Astrocyte (in vitro differentiated cells and primary cell): ENCODE results near the gene LRGUK. TPM values are rescaled to one million over a fixed set of nuclear protein-coding genes. Genes with fewer than 3 reads are reported as not detected.

Source experiments
- DNase-seq: peaks from one replicate; pipeline ENCODE4 v3.0.0-alpha.2; 2010; ENCODE audit warnings: low read depth
- FAIRE-seq: peaks from 2 replicates; lab custom pipeline; 2011; peaks lifted over from hg19 to GRCh38; lab: Jason Lieb, UNC
- H2AFZ ChIP-seq: 2 replicates; pipeline ENCODE4 v1.6.0; 2012; ENCODE audit warnings: low read depth, low read length, inconsistent platforms
- H3K27ac ChIP-seq: 2 replicates; pipeline ENCODE4 v1.5.1; 2011; ENCODE audit warnings: low read depth, low read length, inconsistent platforms
- H3K27me3 ChIP-seq: 2 replicates; pipeline ENCODE4 v1.6.0; 2011; ENCODE audit warnings: low read length, inconsistent platforms; ENCODE audit not compliant: insufficient read depth
- H3K36me3 ChIP-seq: 2 replicates; pipeline ENCODE4 v1.5.1; 2011; ENCODE audit warnings: low read length, inconsistent platforms; ENCODE audit not compliant: insufficient read depth
- H3K4me1 ChIP-seq: 2 replicates; pipeline ENCODE4 v1.5.1; 2011; ENCODE audit warnings: low read length, inconsistent platforms; ENCODE audit not compliant: insufficient read depth
- H3K4me2 ChIP-seq: 2 replicates; pipeline ENCODE4 v1.6.0; 2012; ENCODE audit warnings: low read length, inconsistent platforms
- H3K4me3 ChIP-seq: 2 replicates; pipeline ENCODE4 v1.5.1; 2011; ENCODE audit warnings: low read depth, mild to moderate bottlenecking, low read length, inconsistent platforms; ENCODE audit not compliant: insufficient read depth
- H3K79me2 ChIP-seq: 2 replicates; pipeline ENCODE4 v1.6.0; 2012; ENCODE audit warnings: mild to moderate bottlenecking, low read length, inconsistent platforms; ENCODE audit not compliant: insufficient read depth
- H3K9ac ChIP-seq: 2 replicates; pipeline ENCODE4 v1.6.0; 2012; ENCODE audit warnings: mild to moderate bottlenecking, low read length, inconsistent platforms
- H3K9me3 ChIP-seq: 2 replicates; pipeline ENCODE4 v1.5.1; 2012; ENCODE audit warnings: low read depth, mild to moderate bottlenecking, low read length, inconsistent platforms; ENCODE audit not compliant: insufficient read depth
- H4K20me1 ChIP-seq: 2 replicates; pipeline ENCODE4 v1.6.0; 2012; ENCODE audit warnings: low read length, inconsistent platforms; ENCODE audit not compliant: insufficient read depth
- H3K27ac Mint-ChIP-seq: one replicate; pipeline ENCODE4 v1.8.0; 2021; ENCODE audit warnings: mild to moderate bottlenecking, mixed read lengths; ENCODE audit not compliant: unreplicated experiment
- H3K27me3 Mint-ChIP-seq: one replicate; pipeline ENCODE4 v1.8.0; 2021; ENCODE audit warnings: low read depth, mixed read lengths; ENCODE audit not compliant: unreplicated experiment
- H3K36me3 Mint-ChIP-seq: one replicate; pipeline ENCODE4 v1.8.0; 2021; ENCODE audit warnings: low read depth, mixed read lengths; ENCODE audit not compliant: unreplicated experiment
- H3K4me1 Mint-ChIP-seq: one replicate; pipeline ENCODE4 v1.8.0; 2021; ENCODE audit warnings: low read depth, mixed read lengths; ENCODE audit not compliant: unreplicated experiment
- H3K4me3 Mint-ChIP-seq: one replicate; pipeline ENCODE4 v1.8.0; 2021; ENCODE audit warnings: mild to moderate bottlenecking, moderate library complexity, mixed read lengths; ENCODE audit not compliant: unreplicated experiment
- H3K9me3 Mint-ChIP-seq: one replicate; pipeline ENCODE4 v1.8.0; 2021; ENCODE audit warnings: mild to moderate bottlenecking, mixed read lengths; ENCODE audit not compliant: unreplicated experiment
- EZH2 ChIP-seq: IDR thresholded peaks from 2 replicates; pipeline ENCODE4 v1.6.1; 2012; ENCODE audit warnings: mild to moderate bottlenecking, low read length, inconsistent platforms; ENCODE audit not compliant: insufficient read depth
- total RNA-seq: library from RNA; stranded (reverse); gene quantifications from 2 replicates; pipeline ENCODE4 v1.2.1, GENCODE V29; 2021
- TF ChIP-seq, protein P1 (sequence below): IDR thresholded peaks from 2 replicates; pipeline ENCODE4 v1.5.1; 2011; ENCODE audit warnings: low read depth, mild to moderate bottlenecking, inconsistent platforms, low read length, moderate library complexity; ENCODE audit not compliant: insufficient read depth

LRGUK gene
- total RNA-seq, 1 donor from 2014 or later, result 0.64 TPM

DNA sequence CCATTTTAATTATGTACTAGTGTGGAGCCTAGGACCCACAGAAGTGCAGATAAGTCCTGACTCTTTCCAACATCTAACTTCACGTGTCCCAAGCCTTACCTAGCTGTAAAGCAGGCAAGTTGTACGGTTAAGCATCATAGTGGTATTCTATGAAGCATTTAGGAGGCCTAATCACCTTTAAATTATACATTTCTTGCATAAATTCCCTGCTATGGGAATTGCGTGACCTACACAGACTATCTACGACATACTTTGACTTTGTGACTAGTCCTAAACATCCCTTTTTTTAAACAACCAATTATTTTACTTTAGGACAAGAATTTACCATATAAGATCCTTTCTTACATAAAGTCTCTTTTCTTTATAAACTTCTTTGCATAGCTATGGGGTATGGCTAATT is 37.7 kb upstream of the LRGUK start:
- no peak for TF ChIP-seq EZH2
- TF ChIP-seq, protein P1, sequence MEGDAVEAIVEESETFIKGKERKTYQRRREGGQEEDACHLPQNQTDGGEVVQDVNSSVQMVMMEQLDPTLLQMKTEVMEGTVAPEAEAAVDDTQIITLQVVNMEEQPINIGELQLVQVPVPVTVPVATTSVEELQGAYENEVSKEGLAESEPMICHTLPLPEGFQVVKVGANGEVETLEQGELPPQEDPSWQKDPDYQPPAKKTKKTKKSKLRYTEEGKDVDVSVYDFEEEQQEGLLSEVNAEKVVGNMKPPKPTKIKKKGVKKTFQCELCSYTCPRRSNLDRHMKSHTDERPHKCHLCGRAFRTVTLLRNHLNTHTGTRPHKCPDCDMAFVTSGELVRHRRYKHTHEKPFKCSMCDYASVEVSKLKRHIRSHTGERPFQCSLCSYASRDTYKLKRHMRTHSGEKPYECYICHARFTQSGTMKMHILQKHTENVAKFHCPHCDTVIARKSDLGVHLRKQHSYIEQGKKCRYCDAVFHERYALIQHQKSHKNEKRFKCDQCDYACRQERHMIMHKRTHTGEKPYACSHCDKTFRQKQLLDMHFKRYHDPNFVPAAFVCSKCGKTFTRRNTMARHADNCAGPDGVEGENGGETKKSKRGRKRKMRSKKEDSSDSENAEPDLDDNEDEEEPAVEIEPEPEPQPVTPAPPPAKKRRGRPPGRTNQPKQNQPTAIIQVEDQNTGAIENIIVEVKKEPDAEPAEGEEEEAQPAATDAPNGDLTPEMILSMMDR, result no peak
- peaks cover 2% of the 10 kb centered on the region for H3K36me3 Mint-ChIP-seq
- DNase-seq, result no peak
- H3K9ac ChIP-seq, result no peak overlapping the region
- no peaks in the 10 kb centered on the region for H3K79me2 ChIP-seq
- no peaks in the 10 kb centered on the region for H3K4me1 Mint-ChIP-seq
- FAIRE-seq, result no peak
- H3K27ac Mint-ChIP-seq, result no peak overlapping the region
- no peak overlapping the region for H3K4me3 Mint-ChIP-seq
- no peaks in the 10 kb centered on the region for H3K36me3 ChIP-seq
- H3K27ac ChIP-seq, result no peak overlapping the region
- H3K27me3 ChIP-seq, result no peaks in the 10 kb centered on the region
- H3K9me3 Mint-ChIP-seq, result peaks cover 24% of the 10 kb centered on the region
- H2AFZ ChIP-seq, result no peak overlapping the region
- H4K20me1 ChIP-seq, result no peaks in the 10 kb centered on the region
- peaks cover 3% of the 10 kb centered on the region for H3K9me3 ChIP-seq
- H3K4me2 ChIP-seq, result no peak overlapping the region
- H3K4me3 ChIP-seq, result no peak overlapping the region
- no peaks in the 10 kb centered on the region for H3K27me3 Mint-ChIP-seq
- H3K4me1 ChIP-seq, result no peaks in the 10 kb centered on the region

DNA sequence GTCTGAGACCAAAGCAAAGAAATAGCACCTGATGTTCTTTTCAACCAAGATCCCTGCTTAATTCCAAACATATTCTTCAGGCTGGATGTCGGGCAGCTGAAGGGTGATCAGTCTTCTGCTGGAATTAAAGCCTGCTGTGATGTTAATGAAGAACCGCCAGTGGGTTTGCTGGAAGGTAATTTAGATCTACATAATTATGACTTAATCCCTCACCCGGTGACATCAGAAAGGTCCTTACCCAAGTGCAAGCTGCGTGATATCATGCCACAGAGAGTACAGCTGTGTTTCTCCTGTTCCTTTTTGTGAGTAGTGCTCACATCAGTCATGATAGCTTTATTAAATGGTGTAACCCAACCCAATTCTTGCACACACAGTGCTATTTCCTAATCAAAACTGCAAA is 29.1 kb upstream of the LRGUK start:
- Mint-ChIP-seq H3K4me3 (no peak overlapping the region), H3K27ac (no peak overlapping the region), H3K4me1 (no peaks in the 10 kb centered on the region), H3K27me3 (no peaks in the 10 kb centered on the region), H3K9me3 (peaks cover 16% of the 10 kb centered on the region), H3K36me3 (peaks cover 3% of the 10 kb centered on the region)
- no peak for TF ChIP-seq EZH2
- TF ChIP-seq, protein P1, result no peak
- Histone ChIP-seq H3K4me3 (no peak overlapping the region), H3K9me3 (no peaks in the 10 kb centered on the region), H3K4me2 (no peak overlapping the region), H3K79me2 (no peaks in the 10 kb centered on the region), H3K27ac (no peak overlapping the region), H2AFZ (no peak overlapping the region), H3K27me3 (no peaks in the 10 kb centered on the region), H3K4me1 (no peaks in the 10 kb centered on the region), H4K20me1 (no peaks in the 10 kb centered on the region), H3K36me3 (no peaks in the 10 kb centered on the region), H3K9ac (no peak overlapping the region)
- FAIRE-seq (no peak), DNase-seq (no peak)

DNA sequence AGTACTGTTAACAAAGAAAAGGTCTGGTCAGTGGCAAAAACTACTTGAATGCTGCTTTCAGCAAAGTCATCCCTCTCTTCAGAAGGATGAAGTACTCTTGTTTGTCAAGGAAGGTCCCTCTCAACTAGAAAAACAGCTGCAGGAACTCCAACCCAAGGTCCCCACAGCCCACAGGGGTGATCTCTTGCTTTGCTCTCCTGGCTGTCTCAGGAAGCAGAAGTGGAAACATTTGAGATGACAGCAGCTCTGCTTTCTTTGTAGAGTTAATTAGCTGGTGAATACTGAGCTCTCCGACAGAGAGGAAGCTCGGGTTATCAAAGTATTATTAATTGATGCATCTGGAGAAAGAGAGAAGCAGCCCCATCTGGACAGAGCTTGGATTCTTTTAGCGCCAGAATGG is 25.4 kb upstream of the LRGUK start:
- DNase-seq (no peak), FAIRE-seq (no peak)
- no peaks in the 10 kb centered on the region for H3K4me1 Mint-ChIP-seq
- Histone ChIP-seq H3K79me2 (no peaks in the 10 kb centered on the region), H3K4me1 (no peaks in the 10 kb centered on the region), H3K36me3 (no peaks in the 10 kb centered on the region), H3K9ac (no peak overlapping the region), H3K4me3 (no peak overlapping the region), H3K9me3 (no peaks in the 10 kb centered on the region), H3K27me3 (no peaks in the 10 kb centered on the region), H3K4me2 (no peak overlapping the region), H4K20me1 (no peaks in the 10 kb centered on the region), H2AFZ (no peak overlapping the region), H3K27ac (no peak overlapping the region)
- peaks cover 3% of the 10 kb centered on the region for H3K36me3 Mint-ChIP-seq
- H3K27ac Mint-ChIP-seq, result no peak overlapping the region
- H3K4me3 Mint-ChIP-seq, result no peak overlapping the region
- TF ChIP-seq, protein P1, result no peak
- TF ChIP-seq EZH2, result no peak
- peaks cover 3% of the 10 kb centered on the region for H3K9me3 Mint-ChIP-seq
- H3K27me3 Mint-ChIP-seq, result no peaks in the 10 kb centered on the region
